ENCODE measurements around the gene SIGLEC7.

DNA sequence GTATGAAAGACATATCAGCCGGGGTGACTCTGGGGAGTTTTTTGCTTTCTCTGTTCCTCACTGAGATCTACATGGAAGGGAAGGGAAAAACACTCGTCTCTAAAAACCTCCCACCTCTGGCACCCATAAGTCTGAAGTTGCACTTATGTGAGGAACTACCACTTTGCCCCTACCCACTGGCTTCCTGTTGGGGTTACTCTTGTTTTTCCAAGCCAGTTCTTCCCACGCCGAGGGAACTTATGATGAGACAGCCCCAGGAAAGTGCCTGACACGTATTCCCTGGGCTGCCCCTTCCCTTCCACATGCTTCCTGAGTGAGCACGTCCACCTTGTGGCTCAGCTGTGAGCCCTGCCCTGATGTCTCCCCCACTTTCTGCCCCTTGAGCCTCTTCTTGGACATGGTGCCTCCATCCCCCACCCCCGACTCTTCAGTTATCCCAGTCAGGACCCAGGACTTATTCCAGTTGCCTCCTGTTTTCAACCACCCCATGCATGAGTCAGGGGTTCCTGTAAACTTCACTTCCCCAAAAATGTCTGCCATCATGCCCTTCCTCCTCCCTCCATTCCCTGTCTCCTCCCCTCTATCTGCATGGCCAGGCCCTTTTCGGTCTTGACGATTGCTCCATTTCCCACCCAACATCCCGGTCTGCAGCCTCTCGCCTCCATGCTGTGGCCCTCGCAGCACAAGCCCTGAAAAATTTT, 5.1 kb upstream of the SIGLEC7 start:
- TF ChIP-seq, protein P1, sequence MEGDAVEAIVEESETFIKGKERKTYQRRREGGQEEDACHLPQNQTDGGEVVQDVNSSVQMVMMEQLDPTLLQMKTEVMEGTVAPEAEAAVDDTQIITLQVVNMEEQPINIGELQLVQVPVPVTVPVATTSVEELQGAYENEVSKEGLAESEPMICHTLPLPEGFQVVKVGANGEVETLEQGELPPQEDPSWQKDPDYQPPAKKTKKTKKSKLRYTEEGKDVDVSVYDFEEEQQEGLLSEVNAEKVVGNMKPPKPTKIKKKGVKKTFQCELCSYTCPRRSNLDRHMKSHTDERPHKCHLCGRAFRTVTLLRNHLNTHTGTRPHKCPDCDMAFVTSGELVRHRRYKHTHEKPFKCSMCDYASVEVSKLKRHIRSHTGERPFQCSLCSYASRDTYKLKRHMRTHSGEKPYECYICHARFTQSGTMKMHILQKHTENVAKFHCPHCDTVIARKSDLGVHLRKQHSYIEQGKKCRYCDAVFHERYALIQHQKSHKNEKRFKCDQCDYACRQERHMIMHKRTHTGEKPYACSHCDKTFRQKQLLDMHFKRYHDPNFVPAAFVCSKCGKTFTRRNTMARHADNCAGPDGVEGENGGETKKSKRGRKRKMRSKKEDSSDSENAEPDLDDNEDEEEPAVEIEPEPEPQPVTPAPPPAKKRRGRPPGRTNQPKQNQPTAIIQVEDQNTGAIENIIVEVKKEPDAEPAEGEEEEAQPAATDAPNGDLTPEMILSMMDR (IDR thresholded peaks at IDR 0.05), result no peak
- TF ChIP-seq MXI1 (IDR thresholded peaks at IDR 0.05; ENCODE audit: low read depth, low read length) (no peak), RFX5 (IDR thresholded peaks at IDR 0.05; ENCODE audit: low read length) (no peak)
- TF ChIP-seq, protein P2, sequence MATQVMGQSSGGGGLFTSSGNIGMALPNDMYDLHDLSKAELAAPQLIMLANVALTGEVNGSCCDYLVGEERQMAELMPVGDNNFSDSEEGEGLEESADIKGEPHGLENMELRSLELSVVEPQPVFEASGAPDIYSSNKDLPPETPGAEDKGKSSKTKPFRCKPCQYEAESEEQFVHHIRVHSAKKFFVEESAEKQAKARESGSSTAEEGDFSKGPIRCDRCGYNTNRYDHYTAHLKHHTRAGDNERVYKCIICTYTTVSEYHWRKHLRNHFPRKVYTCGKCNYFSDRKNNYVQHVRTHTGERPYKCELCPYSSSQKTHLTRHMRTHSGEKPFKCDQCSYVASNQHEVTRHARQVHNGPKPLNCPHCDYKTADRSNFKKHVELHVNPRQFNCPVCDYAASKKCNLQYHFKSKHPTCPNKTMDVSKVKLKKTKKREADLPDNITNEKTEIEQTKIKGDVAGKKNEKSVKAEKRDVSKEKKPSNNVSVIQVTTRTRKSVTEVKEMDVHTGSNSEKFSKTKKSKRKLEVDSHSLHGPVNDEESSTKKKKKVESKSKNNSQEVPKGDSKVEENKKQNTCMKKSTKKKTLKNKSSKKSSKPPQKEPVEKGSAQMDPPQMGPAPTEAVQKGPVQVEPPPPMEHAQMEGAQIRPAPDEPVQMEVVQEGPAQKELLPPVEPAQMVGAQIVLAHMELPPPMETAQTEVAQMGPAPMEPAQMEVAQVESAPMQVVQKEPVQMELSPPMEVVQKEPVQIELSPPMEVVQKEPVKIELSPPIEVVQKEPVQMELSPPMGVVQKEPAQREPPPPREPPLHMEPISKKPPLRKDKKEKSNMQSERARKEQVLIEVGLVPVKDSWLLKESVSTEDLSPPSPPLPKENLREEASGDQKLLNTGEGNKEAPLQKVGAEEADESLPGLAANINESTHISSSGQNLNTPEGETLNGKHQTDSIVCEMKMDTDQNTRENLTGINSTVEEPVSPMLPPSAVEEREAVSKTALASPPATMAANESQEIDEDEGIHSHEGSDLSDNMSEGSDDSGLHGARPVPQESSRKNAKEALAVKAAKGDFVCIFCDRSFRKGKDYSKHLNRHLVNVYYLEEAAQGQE (IDR thresholded peaks at IDR 0.05; ENCODE audit: low read depth, low read length), result no peak
- TF ChIP-seq, protein P3, sequence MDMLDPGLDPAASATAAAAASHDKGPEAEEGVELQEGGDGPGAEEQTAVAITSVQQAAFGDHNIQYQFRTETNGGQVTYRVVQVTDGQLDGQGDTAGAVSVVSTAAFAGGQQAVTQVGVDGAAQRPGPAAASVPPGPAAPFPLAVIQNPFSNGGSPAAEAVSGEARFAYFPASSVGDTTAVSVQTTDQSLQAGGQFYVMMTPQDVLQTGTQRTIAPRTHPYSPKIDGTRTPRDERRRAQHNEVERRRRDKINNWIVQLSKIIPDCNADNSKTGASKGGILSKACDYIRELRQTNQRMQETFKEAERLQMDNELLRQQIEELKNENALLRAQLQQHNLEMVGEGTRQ (IDR thresholded peaks at IDR 0.05; ENCODE audit: borderline replicate concordance, low read depth, low read length), result no peak

Data from SK-N-SH (cell line).